Coronary artery (tissue), 2 donors: ENCODE data around the gene PTGES3.

ENCODE experiments used
- DNase-seq: peaks from one replicate; pipeline ENCODE4 v3.0.0-alpha.2; 2017; ENCODE audit warnings: low spot score
- H3K27ac ChIP-seq, 2 donors: fragments of 200-600 bp; sonication (generic); one replicate each; pipeline ENCODE4 v1.5.1; 2016 to 2019
- H3K4me3 ChIP-seq: fragments of 200-600 bp; sonication (generic); 2 replicates; pipeline ENCODE4 v1.5.1; 2016; ENCODE audit warnings: mild to moderate bottlenecking, moderate library complexity
- TF ChIP-seq, protein P1 (sequence below): fragments of 200-600 bp; sonication (generic); IDR thresholded peaks from one replicate; pipeline ENCODE4 v1.5.1; 2019; ENCODE audit warnings: antibody characterized with exemption

Gene PTGES3

DNA sequence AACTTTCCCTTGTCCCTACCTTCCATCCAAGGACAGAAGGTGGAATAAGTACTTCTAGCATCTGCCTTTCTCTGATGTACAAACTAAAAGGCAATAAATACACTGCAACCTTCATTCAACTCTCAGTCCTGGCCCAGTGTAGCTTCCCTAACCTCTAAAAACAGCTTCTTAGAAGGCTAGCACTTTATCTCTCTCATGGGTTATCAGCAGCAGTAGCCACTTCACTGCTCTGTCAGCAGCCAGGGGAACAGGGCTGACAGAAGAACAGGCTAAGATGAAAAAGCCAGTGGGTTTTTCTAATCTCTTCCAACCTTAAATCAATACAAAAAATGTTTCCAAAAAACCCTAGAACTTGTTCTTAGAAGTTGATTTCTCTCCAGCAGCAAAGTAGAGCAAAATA is 71.2 kb downstream of the PTGES3 start:
- H3K4me3 ChIP-seq: no peak overlapping the region
- TF ChIP-seq, protein P1, sequence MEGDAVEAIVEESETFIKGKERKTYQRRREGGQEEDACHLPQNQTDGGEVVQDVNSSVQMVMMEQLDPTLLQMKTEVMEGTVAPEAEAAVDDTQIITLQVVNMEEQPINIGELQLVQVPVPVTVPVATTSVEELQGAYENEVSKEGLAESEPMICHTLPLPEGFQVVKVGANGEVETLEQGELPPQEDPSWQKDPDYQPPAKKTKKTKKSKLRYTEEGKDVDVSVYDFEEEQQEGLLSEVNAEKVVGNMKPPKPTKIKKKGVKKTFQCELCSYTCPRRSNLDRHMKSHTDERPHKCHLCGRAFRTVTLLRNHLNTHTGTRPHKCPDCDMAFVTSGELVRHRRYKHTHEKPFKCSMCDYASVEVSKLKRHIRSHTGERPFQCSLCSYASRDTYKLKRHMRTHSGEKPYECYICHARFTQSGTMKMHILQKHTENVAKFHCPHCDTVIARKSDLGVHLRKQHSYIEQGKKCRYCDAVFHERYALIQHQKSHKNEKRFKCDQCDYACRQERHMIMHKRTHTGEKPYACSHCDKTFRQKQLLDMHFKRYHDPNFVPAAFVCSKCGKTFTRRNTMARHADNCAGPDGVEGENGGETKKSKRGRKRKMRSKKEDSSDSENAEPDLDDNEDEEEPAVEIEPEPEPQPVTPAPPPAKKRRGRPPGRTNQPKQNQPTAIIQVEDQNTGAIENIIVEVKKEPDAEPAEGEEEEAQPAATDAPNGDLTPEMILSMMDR: no peak
- no peak for DNase-seq
- H3K27ac ChIP-seq: no peak overlapping the region

DNA sequence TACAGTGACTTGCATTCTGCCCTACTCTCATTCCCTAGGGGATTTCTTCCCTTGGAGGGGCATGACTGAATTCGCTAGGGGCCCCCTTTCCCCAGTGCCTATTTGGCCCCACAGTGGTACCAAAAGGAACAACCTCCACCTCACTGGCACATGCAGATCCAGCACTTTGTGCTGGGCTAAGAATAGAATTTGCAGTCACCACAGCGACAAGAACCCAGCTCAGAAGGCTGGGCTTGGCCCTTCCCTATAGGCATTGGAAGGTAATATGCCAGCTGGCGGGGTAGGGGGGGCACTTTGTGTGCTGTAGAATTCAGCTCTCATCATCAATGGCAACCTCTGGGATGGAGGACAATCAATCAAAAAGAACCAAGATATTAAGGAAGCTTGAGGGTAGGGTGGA is 71.8 kb downstream of the PTGES3 start:
- TF ChIP-seq, protein P1: no peak
- Histone ChIP-seq H3K27ac (no peak overlapping the region), H3K4me3 (no peak overlapping the region)
- DNase-seq: no peak

- TF ChIP-seq, protein P1: no peak
- Histone ChIP-seq H3K27ac (no peak overlapping the region), H3K4me3 (no peak overlapping the region)
- DNase-seq: no peak
Observed at GRCh38 chr12:56614627-56615026, 73.5 kb downstream of the PTGES3 start.
